22Rv1 (cell line): Measurements from ENCODE around the gene HCRTR2.
"Not testable (repeated sequence)": the region's sequence is repeated elsewhere in the genome, so short reads cannot be mapped to it uniquely, and the experiment has no call there.

Experiments used
- H3K27ac ChIP-seq: fragments of 450-650 bp; 2 replicates; pipeline ENCODE4 v1.5.1; 2017
- ZFX ChIP-seq: fragments of 450-650 bp; IDR thresholded peaks from 2 replicates; pipeline ENCODE4 v1.6.1; 2017; ENCODE audit warnings: antibody characterized with exemption, borderline replicate concordance
- TF ChIP-seq, protein P1 (sequence below): fragments of 450-650 bp; IDR thresholded peaks from 2 replicates; pipeline ENCODE4 v1.5.1; 2017; ENCODE audit warnings: mild to moderate bottlenecking

HCRTR2 gene

DNA sequence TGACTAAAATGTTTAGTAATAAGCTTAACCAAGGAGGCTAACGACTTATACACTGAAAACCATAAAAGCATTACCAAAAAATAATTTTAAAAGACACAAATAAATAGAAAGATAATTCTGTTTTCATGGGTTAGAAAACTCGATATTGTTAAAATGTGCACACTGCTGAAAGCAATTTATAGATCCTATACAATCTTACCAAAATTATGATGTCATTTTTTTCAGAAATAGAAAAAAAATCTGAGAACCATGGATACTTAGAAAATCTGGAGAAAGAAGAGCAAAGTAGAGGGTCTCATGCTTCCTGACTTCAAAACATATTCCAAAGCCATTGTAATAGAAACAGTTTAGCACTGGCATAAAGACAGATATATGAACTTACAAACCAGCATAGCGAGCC, 46.6 kb downstream of the HCRTR2 start:
- no peak overlapping the region for H3K27ac ChIP-seq
- TF ChIP-seq ZFX = no peak
- TF ChIP-seq, protein P1, sequence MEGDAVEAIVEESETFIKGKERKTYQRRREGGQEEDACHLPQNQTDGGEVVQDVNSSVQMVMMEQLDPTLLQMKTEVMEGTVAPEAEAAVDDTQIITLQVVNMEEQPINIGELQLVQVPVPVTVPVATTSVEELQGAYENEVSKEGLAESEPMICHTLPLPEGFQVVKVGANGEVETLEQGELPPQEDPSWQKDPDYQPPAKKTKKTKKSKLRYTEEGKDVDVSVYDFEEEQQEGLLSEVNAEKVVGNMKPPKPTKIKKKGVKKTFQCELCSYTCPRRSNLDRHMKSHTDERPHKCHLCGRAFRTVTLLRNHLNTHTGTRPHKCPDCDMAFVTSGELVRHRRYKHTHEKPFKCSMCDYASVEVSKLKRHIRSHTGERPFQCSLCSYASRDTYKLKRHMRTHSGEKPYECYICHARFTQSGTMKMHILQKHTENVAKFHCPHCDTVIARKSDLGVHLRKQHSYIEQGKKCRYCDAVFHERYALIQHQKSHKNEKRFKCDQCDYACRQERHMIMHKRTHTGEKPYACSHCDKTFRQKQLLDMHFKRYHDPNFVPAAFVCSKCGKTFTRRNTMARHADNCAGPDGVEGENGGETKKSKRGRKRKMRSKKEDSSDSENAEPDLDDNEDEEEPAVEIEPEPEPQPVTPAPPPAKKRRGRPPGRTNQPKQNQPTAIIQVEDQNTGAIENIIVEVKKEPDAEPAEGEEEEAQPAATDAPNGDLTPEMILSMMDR = no peak

DNA sequence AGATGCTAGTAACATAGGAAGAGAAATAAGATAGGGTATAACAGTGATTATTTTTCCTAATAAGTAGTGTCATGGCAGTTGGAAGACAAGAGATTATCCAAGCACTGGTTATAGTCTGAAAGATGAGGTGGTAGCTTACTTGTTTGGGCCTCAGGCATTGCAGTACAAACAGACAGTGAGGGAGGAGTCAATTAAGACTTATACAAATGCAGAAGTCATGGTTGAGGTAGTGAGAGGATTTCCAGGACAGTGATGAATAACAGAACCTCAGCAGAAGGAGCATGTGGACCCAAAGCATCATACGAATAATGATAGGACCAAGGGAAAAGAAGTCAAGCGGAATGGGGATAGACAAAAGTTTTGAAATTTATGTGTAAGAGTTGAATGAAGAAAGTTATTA, 53.5 kb downstream of the HCRTR2 start:
- TF ChIP-seq, protein P1 = no peak
- no peak for TF ChIP-seq ZFX
- H3K27ac ChIP-seq = no peak overlapping the region

DNA sequence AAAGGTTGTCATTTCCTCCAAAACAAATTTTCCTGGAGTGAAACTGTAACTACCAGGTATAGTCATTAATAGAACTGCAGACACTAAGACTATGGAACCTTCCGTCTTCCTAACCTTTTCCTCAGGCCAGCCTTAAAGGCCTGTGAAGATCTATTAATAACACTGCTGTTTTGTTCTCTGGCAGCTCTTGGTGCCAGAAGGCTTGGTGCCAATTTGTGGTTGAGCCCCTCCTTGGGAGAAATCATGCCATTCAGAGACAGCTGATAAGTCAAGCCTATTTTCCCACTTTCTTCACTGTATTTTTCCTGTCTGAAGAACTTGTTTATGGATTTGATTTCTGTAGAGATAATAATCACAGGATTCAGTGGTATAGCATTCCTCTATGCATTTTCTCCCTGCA, 64.8 kb downstream of the HCRTR2 start:
- TF ChIP-seq, protein P1 = no peak
- TF ChIP-seq ZFX = no peak
- H3K27ac ChIP-seq = no peak overlapping the region

DNA sequence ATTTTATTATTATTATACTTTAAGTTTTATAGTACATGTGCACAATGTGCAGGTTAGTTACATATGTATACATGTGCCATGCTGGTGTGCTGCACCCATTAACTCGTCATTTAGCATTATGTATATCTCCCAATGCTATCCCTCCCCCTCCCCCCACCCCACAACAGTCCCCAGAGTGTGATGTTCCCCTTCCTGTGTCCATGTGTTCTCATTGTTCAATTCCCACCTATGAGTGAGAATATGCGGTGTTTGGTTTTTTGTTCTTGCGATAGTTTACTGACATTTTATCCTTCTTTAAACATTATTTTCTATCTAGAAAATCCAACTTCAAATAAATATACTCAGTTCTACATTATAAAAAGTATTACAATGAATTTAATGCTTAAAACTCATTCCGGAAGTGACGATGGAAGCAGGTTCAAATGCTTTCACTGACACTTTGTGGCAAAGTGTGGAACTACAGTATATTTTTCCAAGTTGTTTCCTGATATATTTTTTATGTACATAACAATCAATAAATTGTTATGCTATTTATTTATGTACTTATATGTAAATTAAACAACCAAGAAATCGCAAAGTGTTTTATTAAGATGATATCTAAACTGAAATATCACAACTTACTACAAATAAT, 66.8 kb downstream of the HCRTR2 start:
- not testable (repeated sequence) for H3K27ac ChIP-seq
- TF ChIP-seq, protein P1 = peak; percentile 78

DNA sequence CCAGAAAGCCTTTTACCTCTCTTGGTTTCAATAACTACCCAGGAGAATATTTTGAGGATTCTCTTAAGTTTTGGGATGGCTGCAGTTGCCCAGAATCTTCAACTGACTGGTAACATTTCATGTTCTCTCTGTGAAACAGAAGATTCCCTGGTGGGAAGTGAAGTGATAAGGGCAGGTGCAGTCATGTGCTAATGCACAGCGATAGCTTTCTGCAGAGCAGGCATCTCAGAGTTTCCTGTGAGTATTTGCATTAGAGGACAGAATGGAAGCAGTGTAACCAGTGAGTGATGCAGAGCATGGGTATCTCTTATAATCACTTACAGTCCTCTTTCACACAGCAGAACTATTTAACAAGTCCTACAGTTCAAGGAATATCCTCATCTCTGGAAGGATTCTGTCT, 76.1 kb downstream of the HCRTR2 start:
- no peak overlapping the region for H3K27ac ChIP-seq
- TF ChIP-seq, protein P1 = no peak
- TF ChIP-seq ZFX = no peak

DNA sequence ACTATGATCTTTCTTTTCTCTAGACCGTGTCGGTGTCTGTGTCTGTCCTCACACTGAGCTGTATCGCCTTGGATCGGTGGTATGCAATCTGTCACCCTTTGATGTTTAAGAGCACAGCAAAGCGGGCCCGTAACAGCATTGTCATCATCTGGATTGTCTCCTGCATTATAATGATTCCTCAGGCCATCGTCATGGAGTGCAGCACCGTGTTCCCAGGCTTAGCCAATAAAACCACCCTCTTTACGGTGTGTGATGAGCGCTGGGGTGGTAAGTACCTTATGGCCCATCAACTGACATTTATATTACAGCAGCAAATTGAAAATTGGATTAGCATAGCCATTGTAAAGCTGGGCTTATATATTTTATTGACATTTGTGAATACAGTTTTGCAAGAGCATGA, 80.8 kb downstream of the HCRTR2 start:
- no peak for TF ChIP-seq ZFX
- TF ChIP-seq, protein P1 = no peak
- no peak overlapping the region for H3K27ac ChIP-seq

DNA sequence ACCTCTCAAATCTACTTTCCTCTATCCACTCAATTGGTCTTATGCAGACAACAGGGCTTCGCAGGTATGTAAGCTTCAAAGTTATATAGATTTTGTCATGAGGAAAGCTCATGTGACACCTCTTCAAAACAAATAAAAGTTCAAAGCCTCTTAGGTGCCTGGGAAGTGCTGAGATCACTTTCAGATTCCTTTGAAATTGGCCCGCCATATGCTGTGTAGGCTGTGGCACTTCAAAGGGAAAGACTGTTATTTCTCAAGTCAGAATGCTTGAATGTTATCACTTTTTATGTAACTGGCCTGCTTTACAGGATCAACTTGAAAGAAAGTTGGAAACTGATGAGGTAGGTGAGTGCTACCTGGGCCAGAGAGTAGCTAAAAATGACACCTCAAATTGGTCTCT, 85.9 kb downstream of the HCRTR2 start:
- no peak for TF ChIP-seq ZFX
- TF ChIP-seq, protein P1 = no peak
- no peak overlapping the region for H3K27ac ChIP-seq
